ENCODE measurements around the gene ABLIM2.

ABLIM2 gene

DNA sequence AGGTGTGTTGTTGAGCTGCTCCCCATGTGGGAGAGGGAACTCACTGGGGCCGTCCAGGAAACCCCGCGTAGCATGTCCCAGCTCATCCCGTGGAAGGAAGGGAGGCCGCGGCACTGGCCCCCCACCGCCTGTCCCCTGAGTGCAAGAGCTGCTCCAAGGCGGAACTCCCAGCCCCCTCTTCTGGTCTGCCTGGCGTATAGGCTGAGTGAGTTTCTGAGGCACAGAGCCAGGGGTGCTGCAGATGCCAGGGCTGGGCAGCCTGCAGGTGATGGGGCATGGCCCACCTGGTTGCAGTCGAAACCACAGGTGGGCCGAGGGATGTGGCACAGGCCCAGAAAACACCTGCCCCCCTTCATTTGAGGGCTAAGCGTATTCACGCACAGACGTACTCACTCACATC, 49.6 kb downstream of the ABLIM2 start:
- Histone ChIP-seq H2AFZ (ENCODE audit: low read depth, low read length, severe bottlenecking) (no peak overlapping the region), H3K4me3 (ENCODE audit: insufficient read depth, low read length, poor library complexity, severe bottlenecking) (no peak overlapping the region), H3K79me2 (ENCODE audit: insufficient read depth, low read length) (no peaks in the 10 kb centered on the region), H3F3A (ENCODE audit: insufficient read depth) (no peaks in the 10 kb centered on the region), H3K27me3 (ENCODE audit: low read length) (no peaks in the 10 kb centered on the region), H3K36me3 (ENCODE audit: low read length) (no peaks in the 10 kb centered on the region), H3K27ac (ENCODE audit: low read depth, low read length) (no peak overlapping the region), H4K20me1 (ENCODE audit: low read depth, low read length) (no peaks in the 10 kb centered on the region), H3K4me2 (ENCODE audit: low read depth, low read length, poor library complexity, severe bottlenecking) (no peak overlapping the region), H3K9me3 (ENCODE audit: insufficient read depth, low read length) (no peaks in the 10 kb centered on the region), H3K9ac (ENCODE audit: low read length) (no peak overlapping the region), H3K9me2 (replicated peaks; ENCODE audit: insufficient read depth, low read length) (no peaks in the 10 kb centered on the region)
- TF ChIP-seq EZH2phosphoT487 (conservative IDR thresholded peaks at IDR 0.05; ENCODE audit: low read length): no peak
- TF ChIP-seq, protein P1, sequence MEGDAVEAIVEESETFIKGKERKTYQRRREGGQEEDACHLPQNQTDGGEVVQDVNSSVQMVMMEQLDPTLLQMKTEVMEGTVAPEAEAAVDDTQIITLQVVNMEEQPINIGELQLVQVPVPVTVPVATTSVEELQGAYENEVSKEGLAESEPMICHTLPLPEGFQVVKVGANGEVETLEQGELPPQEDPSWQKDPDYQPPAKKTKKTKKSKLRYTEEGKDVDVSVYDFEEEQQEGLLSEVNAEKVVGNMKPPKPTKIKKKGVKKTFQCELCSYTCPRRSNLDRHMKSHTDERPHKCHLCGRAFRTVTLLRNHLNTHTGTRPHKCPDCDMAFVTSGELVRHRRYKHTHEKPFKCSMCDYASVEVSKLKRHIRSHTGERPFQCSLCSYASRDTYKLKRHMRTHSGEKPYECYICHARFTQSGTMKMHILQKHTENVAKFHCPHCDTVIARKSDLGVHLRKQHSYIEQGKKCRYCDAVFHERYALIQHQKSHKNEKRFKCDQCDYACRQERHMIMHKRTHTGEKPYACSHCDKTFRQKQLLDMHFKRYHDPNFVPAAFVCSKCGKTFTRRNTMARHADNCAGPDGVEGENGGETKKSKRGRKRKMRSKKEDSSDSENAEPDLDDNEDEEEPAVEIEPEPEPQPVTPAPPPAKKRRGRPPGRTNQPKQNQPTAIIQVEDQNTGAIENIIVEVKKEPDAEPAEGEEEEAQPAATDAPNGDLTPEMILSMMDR (IDR thresholded peaks at IDR 0.05; ENCODE audit: insufficient read depth, low read length, poor library complexity, severe bottlenecking): no peak

DNA sequence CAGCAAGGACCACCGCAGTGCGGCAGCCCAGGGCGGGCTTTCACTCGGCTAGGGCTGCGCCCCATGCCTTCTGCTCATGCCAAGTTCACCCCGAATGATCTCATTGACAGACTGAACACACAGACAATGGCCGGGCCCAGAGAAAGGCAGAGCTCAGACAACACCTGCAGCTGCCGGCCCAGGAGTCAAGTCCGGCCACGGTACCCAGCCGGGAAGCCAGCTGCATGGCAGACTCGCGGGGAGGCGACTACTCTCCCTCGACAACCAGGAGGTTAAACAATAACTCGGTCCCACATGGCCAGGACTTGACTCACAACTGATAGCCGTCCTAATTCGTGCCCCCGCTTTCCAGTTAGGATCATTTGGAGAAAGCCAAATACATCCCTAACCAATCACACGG, 50.4 kb downstream of the ABLIM2 start:
- Histone ChIP-seq H3K27me3 (ENCODE audit: low read length) (no peaks in the 10 kb centered on the region), H3K4me2 (ENCODE audit: low read depth, low read length, poor library complexity, severe bottlenecking) (no peak overlapping the region), H3K27ac (ENCODE audit: low read depth, low read length) (no peak overlapping the region), H3K9ac (ENCODE audit: low read length) (no peak overlapping the region), H3K79me2 (ENCODE audit: insufficient read depth, low read length) (no peaks in the 10 kb centered on the region), H3K4me3 (ENCODE audit: insufficient read depth, low read length, poor library complexity, severe bottlenecking) (no peak overlapping the region), H3K9me2 (replicated peaks; ENCODE audit: insufficient read depth, low read length) (no peaks in the 10 kb centered on the region), H4K20me1 (ENCODE audit: low read depth, low read length) (no peaks in the 10 kb centered on the region), H3K36me3 (ENCODE audit: low read length) (no peaks in the 10 kb centered on the region), H3F3A (ENCODE audit: insufficient read depth) (no peaks in the 10 kb centered on the region), H2AFZ (ENCODE audit: low read depth, low read length, severe bottlenecking) (no peak overlapping the region), H3K9me3 (ENCODE audit: insufficient read depth, low read length) (no peaks in the 10 kb centered on the region)
- TF ChIP-seq, protein P1 (IDR thresholded peaks at IDR 0.05; ENCODE audit: insufficient read depth, low read length, poor library complexity, severe bottlenecking): no peak
- TF ChIP-seq EZH2phosphoT487 (conservative IDR thresholded peaks at IDR 0.05; ENCODE audit: low read length): no peak

DNA sequence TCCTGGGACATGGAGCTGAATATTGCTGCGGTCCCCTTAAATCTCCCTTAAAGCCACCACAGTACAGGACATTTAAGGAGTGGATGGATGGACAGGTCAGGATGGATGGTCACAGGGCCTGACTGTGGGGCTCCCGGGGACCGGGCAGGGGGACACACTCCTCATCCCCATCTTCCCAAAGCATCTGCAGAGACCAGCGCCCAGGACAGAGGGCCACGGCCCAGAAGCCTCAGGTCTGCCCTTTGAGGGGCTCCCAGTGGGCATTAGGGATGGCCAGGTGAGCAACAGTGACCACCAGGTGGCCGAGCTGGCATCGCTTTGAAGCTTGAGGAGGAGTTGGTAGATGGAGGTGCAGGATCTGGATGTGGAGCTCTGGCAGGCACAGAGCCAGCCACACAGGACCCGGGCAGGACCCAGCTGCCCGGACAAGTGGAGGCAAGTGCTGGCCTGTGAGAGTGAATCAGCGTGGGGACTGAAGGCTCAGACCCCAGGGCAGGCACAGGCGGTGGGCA, 51.4 kb downstream of the ABLIM2 start:
- H3F3A ChIP-seq (ENCODE audit: insufficient read depth): no peaks in the 10 kb centered on the region
- no peak overlapping the region for H2AFZ ChIP-seq (ENCODE audit: low read depth, low read length, severe bottlenecking)
- no peaks in the 10 kb centered on the region for H3K9me3 ChIP-seq (ENCODE audit: insufficient read depth, low read length)
- no peaks in the 10 kb centered on the region for H3K79me2 ChIP-seq (ENCODE audit: insufficient read depth, low read length)
- H3K27me3 ChIP-seq (ENCODE audit: low read length): no peaks in the 10 kb centered on the region
- no peak overlapping the region for H3K4me2 ChIP-seq (ENCODE audit: low read depth, low read length, poor library complexity, severe bottlenecking)
- no peaks in the 10 kb centered on the region for H4K20me1 ChIP-seq (ENCODE audit: low read depth, low read length)
- no peak overlapping the region for H3K27ac ChIP-seq (ENCODE audit: low read depth, low read length)
- H3K36me3 ChIP-seq (ENCODE audit: low read length): no peaks in the 10 kb centered on the region
- H3K4me3 ChIP-seq (ENCODE audit: insufficient read depth, low read length, poor library complexity, severe bottlenecking): no peak overlapping the region
- TF ChIP-seq EZH2phosphoT487 (conservative IDR thresholded peaks at IDR 0.05; ENCODE audit: low read length): no peak
- TF ChIP-seq, protein P1 (IDR thresholded peaks at IDR 0.05; ENCODE audit: insufficient read depth, low read length, poor library complexity, severe bottlenecking): no peak
- H3K9ac ChIP-seq (ENCODE audit: low read length): no peak overlapping the region
- no peaks in the 10 kb centered on the region for H3K9me2 ChIP-seq (replicated peaks; ENCODE audit: insufficient read depth, low read length)
